WTC11 (cell line): ENCODE measurements around the gene KRTAP5-4. TPM values are rescaled to one million over a fixed set of nuclear protein-coding genes. Genes with fewer than 3 reads are reported as not detected.
"Not testable (repeated sequence)": the region's sequence is repeated elsewhere in the genome, so short reads cannot be mapped to it uniquely, and the experiment has no call there.

Experiments
- ATAC-seq: fragments of 200-7000 bp; cut with Tn5 transposase; 2 replicates; pipeline ENCODE4 v1.10.0; 2021; ENCODE audit warnings: mild to moderate bottlenecking, moderate library complexity
- CTCF ChIA-PET: fragments of 300-600 bp; sonication (Branson Sonifier 250); formaldehyde crosslinking; loops from one replicate; lab custom pipeline; 2021; ENCODE audit warnings: antibody characterized with exemption; lab: Charles Lee
- POLR2A ChIA-PET: fragments of 350-600 bp; sonication (Branson Sonifier 250); formaldehyde crosslinking; loops from one replicate; lab custom pipeline; 2021; ENCODE audit warnings: antibody characterized with exemption; lab: Charles Lee
- DNase-seq: peaks from one replicate; pipeline ENCODE4 v3.0.0; 2021; ENCODE audit warnings: low spot score
- H3K27ac Mint-ChIP-seq: 2 replicates; pipeline ENCODE4 v1.8.0; 2021; ENCODE audit warnings: mixed read lengths
- H3K27me3 Mint-ChIP-seq: 2 replicates; pipeline ENCODE4 v1.8.0; 2021; ENCODE audit warnings: low read depth, mild to moderate bottlenecking, moderate library complexity, mixed read lengths
- H3K36me3 Mint-ChIP-seq: 2 replicates; pipeline ENCODE4 v1.8.0; 2021; ENCODE audit warnings: mixed read lengths
- H3K4me1 Mint-ChIP-seq: 2 replicates; pipeline ENCODE4 v1.8.0; 2022; ENCODE audit warnings: mixed read lengths
- H3K4me3 Mint-ChIP-seq: 2 replicates; pipeline ENCODE4 v1.8.0; 2021; ENCODE audit warnings: mild to moderate bottlenecking, moderate library complexity, mixed read lengths
- H3K9me3 Mint-ChIP-seq: 2 replicates; pipeline ENCODE4 v1.8.0; 2021; ENCODE audit warnings: mixed read lengths
- AFF4 ChIP-seq: sonication (generic); formaldehyde crosslinking; IDR thresholded peaks from 2 replicates; pipeline ENCODE4 v1.8.1; 2023; ENCODE audit warnings: mild to moderate bottlenecking, missing genetic modification reagents, borderline replicate concordance
- ETV6 ChIP-seq: sonication (generic); formaldehyde crosslinking; IDR thresholded peaks from 2 replicates; pipeline ENCODE4 v1.8.1; 2022; ENCODE audit warnings: mild to moderate bottlenecking, missing genetic modification reagents
- FOXJ3 ChIP-seq: sonication (generic); formaldehyde crosslinking; IDR thresholded peaks from 2 replicates; pipeline ENCODE4 v1.9.0; 2021; ENCODE audit warnings: missing genetic modification reagents, mild to moderate bottlenecking, borderline replicate concordance
- HMGA2 ChIP-seq: fragments of 250-450 bp; sonication (Bioruptor Pico); IDR thresholded peaks from 2 replicates; pipeline ENCODE4 v1.4.0; 2021; ENCODE audit warnings: mild to moderate bottlenecking, moderate library complexity
- KAT7 ChIP-seq: sonication (generic); formaldehyde crosslinking; IDR thresholded peaks from 2 replicates; pipeline ENCODE4 v1.8.1; 2023; ENCODE audit warnings: missing genetic modification reagents, mild to moderate bottlenecking, borderline replicate concordance
- NFYB ChIP-seq: sonication (generic); formaldehyde crosslinking; conservative IDR thresholded peaks from 2 replicates; pipeline ENCODE4 v1.8.0; 2022; ENCODE audit warnings: low read depth, missing genetic modification reagents
- SP1 ChIP-seq: sonication (generic); formaldehyde crosslinking; conservative IDR thresholded peaks from 2 replicates; pipeline ENCODE4 v1.8.1; 2022; ENCODE audit warnings: missing genetic modification reagents
- TCF7 ChIP-seq: sonication (generic); formaldehyde crosslinking; IDR thresholded peaks from 2 replicates; pipeline ENCODE4 v1.8.0; 2022; ENCODE audit warnings: mild to moderate bottlenecking, low read depth, missing genetic modification reagents, moderate library complexity
- total RNA-seq: library from RNA; stranded (reverse); gene quantifications from 3 replicates; pipeline ENCODE4 v1.2.3, GENCODE V29; 2021
- TF ChIP-seq, protein P1 (sequence below): sonication (generic); formaldehyde crosslinking; IDR thresholded peaks from 2 replicates; pipeline ENCODE4 v1.8.0; 2023; ENCODE audit warnings: mild to moderate bottlenecking, missing genetic modification reagents
- TF ChIP-seq, protein P2 (sequence below): sonication (generic); formaldehyde crosslinking; conservative IDR thresholded peaks from 2 replicates; pipeline ENCODE4 v1.8.1; 2023; ENCODE audit warnings: mild to moderate bottlenecking, low read depth, missing genetic modification reagents, moderate library complexity
- TF ChIP-seq, protein P3 (sequence below): fragments of 250-450 bp; sonication (Bioruptor Pico); IDR thresholded peaks from 2 replicates; pipeline ENCODE4 v1.9.0; 2021; ENCODE audit warnings: mild to moderate bottlenecking
- TF ChIP-seq, protein P4 (sequence below): sonication (generic); formaldehyde crosslinking; IDR thresholded peaks from 2 replicates; pipeline ENCODE4 v1.8.0; 2022; ENCODE audit warnings: mild to moderate bottlenecking, missing genetic modification reagents
- TF ChIP-seq, protein P5 (sequence below): sonication (generic); formaldehyde crosslinking; IDR thresholded peaks from 2 replicates; pipeline ENCODE4 v1.8.1; 2022; ENCODE audit warnings: low read depth, missing genetic modification reagents, borderline replicate concordance

KRTAP5-4 gene
- total RNA-seq, 1 experiment from 2014 or later: not detected

GRCh38 chr11:1670905-1671371, 49.0 kb upstream of the KRTAP5-4 start:
- ChIA-PET CTCF (interaction anchor here (1.1 kb wide), 1 partner anchor 23 kb away, joined by 4 read pairs; no protein-coding TSS in a partner anchor), POLR2A (no interaction called here)
- H3K4me1 Mint-ChIP-seq: no peaks in the 10 kb centered on the region
- H3K4me3 Mint-ChIP-seq: no peak overlapping the region
- no peaks in the 10 kb centered on the region for H3K36me3 Mint-ChIP-seq
- no peaks in the 10 kb centered on the region for H3K9me3 Mint-ChIP-seq
- DNase-seq: no peak
- TF ChIP-seq, protein P1, sequence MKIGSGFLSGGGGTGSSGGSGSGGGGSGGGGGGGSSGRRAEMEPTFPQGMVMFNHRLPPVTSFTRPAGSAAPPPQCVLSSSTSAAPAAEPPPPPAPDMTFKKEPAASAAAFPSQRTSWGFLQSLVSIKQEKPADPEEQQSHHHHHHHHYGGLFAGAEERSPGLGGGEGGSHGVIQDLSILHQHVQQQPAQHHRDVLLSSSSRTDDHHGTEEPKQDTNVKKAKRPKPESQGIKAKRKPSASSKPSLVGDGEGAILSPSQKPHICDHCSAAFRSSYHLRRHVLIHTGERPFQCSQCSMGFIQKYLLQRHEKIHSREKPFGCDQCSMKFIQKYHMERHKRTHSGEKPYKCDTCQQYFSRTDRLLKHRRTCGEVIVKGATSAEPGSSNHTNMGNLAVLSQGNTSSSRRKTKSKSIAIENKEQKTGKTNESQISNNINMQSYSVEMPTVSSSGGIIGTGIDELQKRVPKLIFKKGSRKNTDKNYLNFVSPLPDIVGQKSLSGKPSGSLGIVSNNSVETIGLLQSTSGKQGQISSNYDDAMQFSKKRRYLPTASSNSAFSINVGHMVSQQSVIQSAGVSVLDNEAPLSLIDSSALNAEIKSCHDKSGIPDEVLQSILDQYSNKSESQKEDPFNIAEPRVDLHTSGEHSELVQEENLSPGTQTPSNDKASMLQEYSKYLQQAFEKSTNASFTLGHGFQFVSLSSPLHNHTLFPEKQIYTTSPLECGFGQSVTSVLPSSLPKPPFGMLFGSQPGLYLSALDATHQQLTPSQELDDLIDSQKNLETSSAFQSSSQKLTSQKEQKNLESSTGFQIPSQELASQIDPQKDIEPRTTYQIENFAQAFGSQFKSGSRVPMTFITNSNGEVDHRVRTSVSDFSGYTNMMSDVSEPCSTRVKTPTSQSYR (CRISPR knock-in tag): no peak
- no peak for TF ChIP-seq FOXJ3 (CRISPR knock-in tag)
- TF ChIP-seq ETV6: no peak
- no peak for TF ChIP-seq SP1 (CRISPR knock-in tag)
- TF ChIP-seq NFYB (CRISPR knock-in tag): no peak
- TF ChIP-seq AFF4 (CRISPR knock-in tag): no peak
- TF ChIP-seq TCF7 (CRISPR knock-in tag): no peak
- TF ChIP-seq, protein P2, sequence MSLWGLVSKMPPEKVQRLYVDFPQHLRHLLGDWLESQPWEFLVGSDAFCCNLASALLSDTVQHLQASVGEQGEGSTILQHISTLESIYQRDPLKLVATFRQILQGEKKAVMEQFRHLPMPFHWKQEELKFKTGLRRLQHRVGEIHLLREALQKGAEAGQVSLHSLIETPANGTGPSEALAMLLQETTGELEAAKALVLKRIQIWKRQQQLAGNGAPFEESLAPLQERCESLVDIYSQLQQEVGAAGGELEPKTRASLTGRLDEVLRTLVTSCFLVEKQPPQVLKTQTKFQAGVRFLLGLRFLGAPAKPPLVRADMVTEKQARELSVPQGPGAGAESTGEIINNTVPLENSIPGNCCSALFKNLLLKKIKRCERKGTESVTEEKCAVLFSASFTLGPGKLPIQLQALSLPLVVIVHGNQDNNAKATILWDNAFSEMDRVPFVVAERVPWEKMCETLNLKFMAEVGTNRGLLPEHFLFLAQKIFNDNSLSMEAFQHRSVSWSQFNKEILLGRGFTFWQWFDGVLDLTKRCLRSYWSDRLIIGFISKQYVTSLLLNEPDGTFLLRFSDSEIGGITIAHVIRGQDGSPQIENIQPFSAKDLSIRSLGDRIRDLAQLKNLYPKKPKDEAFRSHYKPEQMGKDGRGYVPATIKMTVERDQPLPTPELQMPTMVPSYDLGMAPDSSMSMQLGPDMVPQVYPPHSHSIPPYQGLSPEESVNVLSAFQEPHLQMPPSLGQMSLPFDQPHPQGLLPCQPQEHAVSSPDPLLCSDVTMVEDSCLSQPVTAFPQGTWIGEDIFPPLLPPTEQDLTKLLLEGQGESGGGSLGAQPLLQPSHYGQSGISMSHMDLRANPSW (CRISPR knock-in tag): no peak
- TF ChIP-seq, protein P3, sequence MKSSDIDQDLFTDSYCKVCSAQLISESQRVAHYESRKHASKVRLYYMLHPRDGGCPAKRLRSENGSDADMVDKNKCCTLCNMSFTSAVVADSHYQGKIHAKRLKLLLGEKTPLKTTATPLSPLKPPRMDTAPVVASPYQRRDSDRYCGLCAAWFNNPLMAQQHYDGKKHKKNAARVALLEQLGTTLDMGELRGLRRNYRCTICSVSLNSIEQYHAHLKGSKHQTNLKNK (CRISPR knock-in tag): no peak
- TF ChIP-seq, protein P4, sequence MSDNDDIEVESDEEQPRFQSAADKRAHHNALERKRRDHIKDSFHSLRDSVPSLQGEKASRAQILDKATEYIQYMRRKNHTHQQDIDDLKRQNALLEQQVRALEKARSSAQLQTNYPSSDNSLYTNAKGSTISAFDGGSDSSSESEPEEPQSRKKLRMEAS (CRISPR knock-in tag): no peak
- TF ChIP-seq KAT7 (CRISPR knock-in tag): no peak
- TF ChIP-seq HMGA2: no peak
- TF ChIP-seq, protein P5, sequence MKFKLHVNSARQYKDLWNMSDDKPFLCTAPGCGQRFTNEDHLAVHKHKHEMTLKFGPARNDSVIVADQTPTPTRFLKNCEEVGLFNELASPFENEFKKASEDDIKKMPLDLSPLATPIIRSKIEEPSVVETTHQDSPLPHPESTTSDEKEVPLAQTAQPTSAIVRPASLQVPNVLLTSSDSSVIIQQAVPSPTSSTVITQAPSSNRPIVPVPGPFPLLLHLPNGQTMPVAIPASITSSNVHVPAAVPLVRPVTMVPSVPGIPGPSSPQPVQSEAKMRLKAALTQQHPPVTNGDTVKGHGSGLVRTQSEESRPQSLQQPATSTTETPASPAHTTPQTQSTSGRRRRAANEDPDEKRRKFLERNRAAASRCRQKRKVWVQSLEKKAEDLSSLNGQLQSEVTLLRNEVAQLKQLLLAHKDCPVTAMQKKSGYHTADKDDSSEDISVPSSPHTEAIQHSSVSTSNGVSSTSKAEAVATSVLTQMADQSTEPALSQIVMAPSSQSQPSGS (CRISPR knock-in tag): no peak
- peaks cover 13% of the 10 kb centered on the region for H3K27me3 Mint-ChIP-seq
- ATAC-seq: no peak
- H3K27ac Mint-ChIP-seq: no peak overlapping the region

GRCh38 chr11:1670457-1670856, 48.5 kb upstream of the KRTAP5-4 start:
- H3K27me3 Mint-ChIP-seq: peaks cover 13% of the 10 kb centered on the region
- DNase-seq, H3K9me3 Mint-ChIP-seq, H3K4me1 Mint-ChIP-seq, ATAC-seq, H3K4me3 Mint-ChIP-seq, H3K27ac Mint-ChIP-seq, H3K36me3 Mint-ChIP-seq, POLR2A ChIA-PET: not testable (repeated sequence)
- CTCF ChIA-PET: interaction anchor here (1.0 to 1.1 kb wide), 2 partner anchors 18 to 24 kb away, joined by 3 to 6 read pairs; no protein-coding TSS in a partner anchor
